ENCODE measurements around the gene SLC25A1.

Gene SLC25A1

GRCh38 chr22:19138217-19139000, 40.1 kb downstream of the SLC25A1 start:
- no peak for DNase-seq (ENCODE audit: low read depth, low spot score)

DNA sequence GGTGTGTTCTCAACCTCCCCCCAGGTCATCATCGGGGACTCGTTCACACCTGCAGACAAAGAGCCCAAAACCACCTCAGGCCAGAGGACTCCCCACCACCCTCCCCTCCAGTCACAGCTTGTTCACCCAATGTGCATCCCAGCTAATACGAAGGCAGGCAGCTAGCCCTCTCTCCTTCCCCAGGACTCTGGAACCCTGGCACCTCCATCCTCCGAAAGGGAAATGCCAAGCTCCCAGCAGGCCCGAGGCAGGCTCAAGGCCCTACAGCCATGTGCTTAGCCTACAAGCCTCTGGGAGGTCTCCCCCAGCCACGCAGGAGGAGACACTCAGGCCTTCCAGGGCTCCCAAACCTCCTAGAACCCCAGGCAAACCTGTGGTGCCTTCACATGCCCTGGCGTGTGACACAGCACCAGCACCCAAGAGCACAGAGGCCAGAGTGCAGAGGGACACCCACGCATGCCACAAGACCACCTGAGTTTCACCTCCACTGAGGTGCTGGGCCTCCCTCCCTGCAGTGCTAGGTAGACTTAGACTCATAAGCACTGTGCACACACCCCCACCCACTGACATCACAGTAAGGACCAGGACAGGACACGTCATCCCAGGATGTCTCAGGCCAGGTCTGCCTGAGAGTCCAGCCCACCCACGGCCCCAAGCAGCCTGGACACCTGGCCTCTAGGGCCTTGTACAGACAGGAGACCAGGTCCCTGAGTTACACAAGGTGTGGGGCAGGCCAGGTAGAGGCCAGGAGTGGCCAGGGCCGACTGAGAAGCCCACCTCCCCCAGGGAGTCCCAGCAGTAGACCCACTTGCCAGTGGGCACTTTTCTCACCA, 40.9 kb downstream of the SLC25A1 start:
- no peak for DNase-seq (ENCODE audit: low read depth, low spot score)

GRCh38 chr22:19136915-19137314, 41.6 kb downstream of the SLC25A1 start:
- DNase-seq (ENCODE audit: low read depth, low spot score): no peak

- no peak for DNase-seq (ENCODE audit: low read depth, low spot score)
Measured at GRCh38 chr22:19134874-19135273, 43.7 kb downstream of the SLC25A1 start.

DNA sequence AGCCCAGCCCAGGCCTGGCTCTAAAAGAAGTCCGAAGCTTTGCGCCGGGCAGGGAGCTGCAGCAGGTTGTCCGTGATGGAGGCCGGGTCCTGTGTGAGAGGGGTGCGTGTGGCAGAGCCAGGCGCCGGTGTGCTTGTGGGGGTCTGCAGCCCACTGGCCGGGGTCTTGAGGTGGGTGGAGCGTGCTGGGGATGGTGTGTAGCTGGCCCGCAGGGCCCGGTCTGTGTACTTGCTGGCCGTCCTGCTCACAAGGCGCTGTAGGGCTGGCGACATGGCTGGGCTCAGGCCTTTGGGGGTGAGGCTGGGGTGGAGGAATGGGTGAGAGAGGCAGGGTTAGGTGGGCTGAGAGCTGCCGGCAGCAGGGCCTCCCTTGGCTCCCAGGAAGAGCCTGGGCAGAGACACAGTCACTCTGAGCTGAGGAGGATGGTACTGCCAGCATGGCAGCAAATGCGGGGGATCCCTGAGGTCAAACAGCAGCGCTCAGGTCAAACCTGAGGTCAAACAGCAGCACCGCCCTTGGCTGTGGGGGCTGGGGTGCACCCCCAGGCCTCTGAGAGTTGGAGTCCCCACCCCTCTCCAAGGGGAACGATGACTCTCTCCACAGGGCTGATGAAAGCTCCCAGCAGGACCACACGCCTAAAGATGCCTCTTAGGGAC, 44.2 kb downstream of the SLC25A1 start:
- DNase-seq (ENCODE audit: low read depth, low spot score): no peak

DNA sequence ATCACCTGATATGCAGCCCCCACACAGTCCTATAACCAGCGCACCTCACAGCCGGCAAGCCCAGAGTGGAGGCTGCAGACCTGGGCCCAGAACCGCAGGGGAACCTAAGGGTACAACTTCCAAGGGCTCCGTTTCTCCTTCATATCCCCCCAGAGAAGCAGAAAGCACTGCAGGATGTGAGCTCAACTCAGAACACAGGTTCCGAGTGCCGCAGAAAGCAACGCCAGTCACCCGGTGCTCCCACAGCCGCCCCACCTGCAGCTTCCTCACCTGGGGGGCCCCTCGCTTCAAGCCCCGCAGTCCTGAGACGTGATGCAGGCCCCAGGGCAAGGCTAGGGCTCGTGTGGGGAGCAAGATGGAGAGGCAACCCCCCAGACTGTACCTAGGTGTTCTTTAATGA, 45.0 kb downstream of the SLC25A1 start:
- no peak for DNase-seq (ENCODE audit: low read depth, low spot score)

DNA sequence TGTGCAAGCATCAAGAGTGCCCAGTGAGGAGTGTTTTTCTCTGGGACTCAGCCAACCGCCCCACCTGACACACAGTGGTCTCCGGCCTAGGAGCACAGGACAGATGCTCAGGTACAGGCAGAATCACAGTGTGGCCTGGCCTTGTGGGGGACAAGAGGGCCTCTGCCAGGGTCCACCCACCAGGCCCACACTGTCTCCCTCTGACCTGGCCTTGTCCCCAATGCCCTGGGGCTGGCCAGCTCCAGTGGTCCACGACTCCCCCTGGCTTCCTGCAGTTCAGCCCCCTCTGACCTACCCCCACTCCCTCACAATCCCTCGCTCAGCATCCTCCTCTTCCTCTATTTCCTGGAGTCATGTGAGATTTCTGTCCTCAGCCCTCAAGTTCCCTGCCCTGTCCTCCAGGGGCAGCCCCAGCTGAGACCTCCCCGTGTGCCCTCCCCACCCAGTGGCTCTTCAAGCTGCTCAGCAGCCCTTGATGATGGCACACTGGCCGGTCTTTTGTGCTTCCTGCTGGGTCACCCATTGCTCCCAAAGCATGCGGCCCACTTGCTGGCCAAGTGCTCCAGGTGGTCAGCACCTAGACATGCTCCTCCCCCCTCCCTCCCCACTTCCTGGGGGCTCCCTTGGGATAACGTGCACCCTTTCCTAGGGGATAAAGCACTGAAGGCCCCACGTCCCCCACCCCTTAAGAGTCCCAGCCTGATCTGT, 45.7 kb downstream of the SLC25A1 start:
- no peak for DNase-seq (ENCODE audit: low read depth, low spot score)

DNA sequence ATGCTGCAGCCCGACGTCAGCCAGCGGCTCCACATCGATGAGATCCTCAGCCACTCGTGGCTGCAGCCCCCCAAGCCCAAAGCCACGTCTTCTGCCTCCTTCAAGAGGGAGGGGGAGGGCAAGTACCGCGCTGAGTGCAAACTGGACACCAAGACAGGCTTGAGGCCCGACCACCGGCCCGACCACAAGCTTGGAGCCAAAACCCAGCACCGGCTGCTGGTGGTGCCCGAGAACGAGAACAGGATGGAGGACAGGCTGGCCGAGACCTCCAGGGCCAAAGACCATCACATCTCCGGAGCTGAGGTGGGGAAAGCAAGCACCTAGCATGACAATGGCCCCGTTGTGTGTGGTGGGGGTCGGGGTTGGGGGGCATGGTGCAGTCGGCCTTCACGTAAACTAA, 46.4 kb downstream of the SLC25A1 start:
- DNase-seq (ENCODE audit: low read depth, low spot score): no peak

- no peak for DNase-seq (ENCODE audit: low read depth, low spot score)
Measured at GRCh38 chr22:19131685-19132015, 46.9 kb downstream of the SLC25A1 start.

- DNase-seq (ENCODE audit: low read depth, low spot score): no peak
Measured at GRCh38 chr22:19130959-19131684, 47.4 kb downstream of the SLC25A1 start, which contains the start of gene TSSK2. TSS of gene TSSK2 (plus strand) at chr22:19131308. CDS start at chr22:19131400, 92 bp downstream.

DNA sequence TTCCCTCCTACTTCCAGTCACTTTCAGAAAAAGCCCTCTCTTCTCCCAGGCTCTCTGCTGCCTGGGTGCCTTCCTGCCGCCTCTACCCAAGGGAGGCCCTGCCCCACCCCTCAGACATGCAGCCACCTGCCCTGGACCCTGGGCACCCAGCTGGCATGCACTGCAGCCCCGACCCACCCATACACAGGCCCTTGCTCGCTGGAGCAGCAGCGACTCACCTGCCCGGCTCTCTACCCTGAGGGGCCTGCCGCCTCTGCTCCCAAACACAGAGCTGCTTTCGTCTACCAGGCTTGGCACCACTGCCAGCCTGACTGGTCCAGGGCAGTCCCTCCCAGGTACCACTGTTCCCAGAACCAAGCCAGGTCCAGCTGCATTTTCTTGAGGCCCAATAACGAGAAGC, 48.7 kb downstream of the SLC25A1 start:
- no peak for DNase-seq (ENCODE audit: low read depth, low spot score)

GRCh38 chr22:19128946-19129727, 49.4 kb downstream of the SLC25A1 start:
- DNase-seq (ENCODE audit: low read depth, low spot score): no peak

DNA sequence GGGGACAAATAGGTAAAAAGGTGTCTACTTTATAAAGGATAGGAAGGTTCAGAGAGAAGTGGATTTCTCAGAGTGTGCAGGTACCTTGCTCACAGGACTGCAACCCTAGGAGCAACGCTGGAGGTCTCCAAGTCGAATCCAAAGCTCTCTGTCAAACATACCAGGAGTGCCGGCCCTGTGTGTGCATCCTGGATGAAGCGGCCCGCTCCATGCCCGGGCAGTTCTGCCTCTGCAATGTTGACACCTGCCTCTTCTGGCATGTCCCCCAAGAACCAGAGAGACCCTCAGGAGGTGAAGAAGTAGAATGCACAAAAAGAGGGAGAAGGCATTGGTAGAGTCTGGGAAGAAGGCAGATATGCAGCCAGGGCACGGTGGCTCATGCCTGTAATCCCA, 50.5 kb downstream of the SLC25A1 start:
- no peak for DNase-seq (ENCODE audit: low read depth, low spot score)

DNA sequence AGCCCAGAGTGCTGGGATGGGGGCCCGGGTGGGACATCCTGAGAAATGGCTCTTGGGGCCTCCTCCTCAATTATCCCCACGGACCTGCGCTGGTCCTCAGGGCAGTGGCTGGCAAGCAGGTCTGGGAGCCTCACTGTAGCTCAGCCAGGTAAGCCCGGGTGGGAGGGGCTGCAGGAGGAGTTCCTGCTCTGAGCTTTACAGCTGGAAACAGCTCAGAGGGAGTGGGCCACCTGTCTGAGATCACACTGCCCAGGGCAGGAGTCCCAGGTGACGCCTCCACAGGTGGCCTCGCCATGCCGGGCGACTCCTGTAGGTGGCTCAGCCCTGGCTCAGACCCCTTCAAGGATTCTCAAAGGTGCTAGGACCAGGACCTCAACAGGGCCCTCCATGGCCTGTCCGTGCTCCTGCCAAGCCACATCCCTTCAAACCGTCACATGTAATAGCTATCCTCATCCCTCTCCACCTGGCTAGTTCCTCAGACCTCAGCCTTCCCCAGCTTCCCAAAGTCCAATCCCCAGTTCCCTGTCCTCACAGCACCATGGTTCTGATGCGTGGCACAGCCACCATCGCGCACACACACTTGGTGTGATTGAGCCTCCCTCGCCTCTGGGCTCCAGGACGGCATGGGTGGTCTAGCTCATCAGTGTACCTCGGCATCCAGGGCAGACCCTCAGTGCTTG, 51.1 kb downstream of the SLC25A1 start:
- no peak for DNase-seq (ENCODE audit: low read depth, low spot score)

- no peak for DNase-seq (ENCODE audit: low read depth, low spot score)
Measured at GRCh38 chr22:19126309-19127273, 51.9 kb downstream of the SLC25A1 start.
